ENCODE measurements around the gene PAQR4.

PAQR4 gene

DNA sequence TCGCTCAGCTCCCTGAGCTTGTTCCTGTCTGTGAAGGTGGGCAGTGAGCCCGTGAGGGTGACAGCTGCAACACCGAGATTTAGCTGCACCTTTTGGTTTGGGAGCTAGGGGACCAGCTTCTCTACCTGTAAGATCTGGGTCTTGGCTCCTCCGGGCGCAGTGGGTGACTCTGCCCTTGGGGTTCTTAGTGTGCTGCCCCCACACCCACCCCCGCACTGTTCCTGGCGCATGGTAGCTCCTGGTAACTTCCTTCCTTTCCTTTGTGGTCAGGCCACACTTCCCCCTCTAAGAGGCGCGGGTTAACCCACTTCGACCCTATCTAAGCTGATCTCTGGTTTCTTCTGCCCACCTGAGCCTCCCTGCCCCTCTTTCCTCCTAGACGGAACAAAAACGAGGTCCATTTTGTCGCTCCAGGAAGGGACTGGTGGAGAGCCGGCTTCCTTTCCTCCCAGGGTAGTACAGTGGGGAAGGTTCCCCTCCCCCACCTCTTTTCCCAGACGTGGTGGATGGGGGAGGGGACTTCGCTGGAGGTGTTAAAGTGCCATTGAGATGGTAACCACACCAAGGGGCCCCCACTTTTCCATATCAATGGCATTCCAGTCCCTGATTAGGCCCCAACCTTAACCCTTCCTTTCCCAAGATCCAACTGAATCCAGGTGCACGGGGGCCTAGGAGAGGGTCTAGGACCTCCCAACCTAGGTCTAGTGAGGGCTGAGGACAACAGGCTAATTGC is 39.0 kb downstream of the PAQR4 start:
- no peaks in the 10 kb centered on the region for H4K20me1 ChIP-seq (ENCODE audit: insufficient read depth, low read length)
- H3K4me2 ChIP-seq (ENCODE audit: low read depth, low read length): no peak overlapping the region
- no peaks in the 10 kb centered on the region for H3K9me3 ChIP-seq (replicated peaks; ENCODE audit: insufficient read depth, low read length)
- TF ChIP-seq EZH2 (optimal IDR thresholded peaks at IDR 0.05; ENCODE audit: low read depth, low read length): no peak
- DNase-seq: no peak
- H3K9ac ChIP-seq (ENCODE audit: low read length): no peak overlapping the region
- H3K4me3 ChIP-seq (ENCODE audit: low read length): no peak overlapping the region
- H3K27me3 ChIP-seq (replicated peaks; ENCODE audit: insufficient read depth, low read length): peaks cover 57% of the 10 kb centered on the region
- no peak overlapping the region for H3K27ac ChIP-seq (ENCODE audit: low read length)
- H3F3A ChIP-seq (ENCODE audit: insufficient read depth, low read length): peaks cover 3% of the 10 kb centered on the region; the same call in 1 of the 2 replicates
- no peaks in the 10 kb centered on the region for H3K79me2 ChIP-seq (ENCODE audit: low read length)
- H3K9me2 ChIP-seq (replicated peaks; ENCODE audit: insufficient read depth, low read length): no peaks in the 10 kb centered on the region
- no peaks in the 10 kb centered on the region for H3K36me3 ChIP-seq (replicated peaks; ENCODE audit: insufficient read depth, low read length)
- H3K4me1 ChIP-seq (ENCODE audit: low read length): peaks cover 17% of the 10 kb centered on the region
- no peak overlapping the region for H2AFZ ChIP-seq (ENCODE audit: low read length)

GRCh38 chr16:3008690-3009037 is 39.5 kb downstream of the PAQR4 start:
- Histone ChIP-seq H3K27ac (ENCODE audit: low read length) (no peak overlapping the region), H4K20me1 (ENCODE audit: insufficient read depth, low read length) (no peaks in the 10 kb centered on the region), H3K27me3 (replicated peaks; ENCODE audit: insufficient read depth, low read length) (peaks cover 63% of the 10 kb centered on the region), H3K4me3 (ENCODE audit: low read length) (no peak overlapping the region), H3K9me3 (replicated peaks; ENCODE audit: insufficient read depth, low read length) (no peaks in the 10 kb centered on the region), H3K4me2 (ENCODE audit: low read depth, low read length) (no peak overlapping the region), H3F3A (ENCODE audit: insufficient read depth, low read length) (peaks cover 3% of the 10 kb centered on the region; the same call in 1 of the 2 replicates), H2AFZ (ENCODE audit: low read length) (no peak overlapping the region), H3K79me2 (ENCODE audit: low read length) (no peaks in the 10 kb centered on the region), H3K36me3 (replicated peaks; ENCODE audit: insufficient read depth, low read length) (no peaks in the 10 kb centered on the region), H3K9me2 (replicated peaks; ENCODE audit: insufficient read depth, low read length) (no peaks in the 10 kb centered on the region), H3K9ac (ENCODE audit: low read length) (no peak overlapping the region), H3K4me1 (ENCODE audit: low read length) (peaks cover 17% of the 10 kb centered on the region)
- DNase-seq: no peak
- no peak for TF ChIP-seq EZH2 (optimal IDR thresholded peaks at IDR 0.05; ENCODE audit: low read depth, low read length)
- TF ChIP-seq EZH2phosphoT487 (IDR thresholded peaks at IDR 0.05; ENCODE audit: low read length): no peak
- TF ChIP-seq CTCF (IDR thresholded peaks at IDR 0.05; ENCODE audit: low read length): no peak

- Histone ChIP-seq H3K9ac (ENCODE audit: low read length) (no peak overlapping the region), H4K20me1 (ENCODE audit: insufficient read depth, low read length) (no peaks in the 10 kb centered on the region), H2AFZ (ENCODE audit: low read length) (no peak overlapping the region), H3K79me2 (ENCODE audit: low read length) (no peaks in the 10 kb centered on the region), H3K9me2 (replicated peaks; ENCODE audit: insufficient read depth, low read length) (no peaks in the 10 kb centered on the region), H3F3A (ENCODE audit: insufficient read depth, low read length) (peaks cover 3% of the 10 kb centered on the region; the same call in 1 of the 2 replicates), H3K27ac (ENCODE audit: low read length) (no peak overlapping the region), H3K4me1 (ENCODE audit: low read length) (peaks cover 17% of the 10 kb centered on the region), H3K27me3 (replicated peaks; ENCODE audit: insufficient read depth, low read length) (peaks cover 74% of the 10 kb centered on the region), H3K36me3 (replicated peaks; ENCODE audit: insufficient read depth, low read length) (no peaks in the 10 kb centered on the region), H3K4me3 (ENCODE audit: low read length) (no peak overlapping the region), H3K9me3 (replicated peaks; ENCODE audit: insufficient read depth, low read length) (no peaks in the 10 kb centered on the region), H3K4me2 (ENCODE audit: low read depth, low read length) (no peak overlapping the region)
- DNase-seq: no peak
- TF ChIP-seq EZH2 (optimal IDR thresholded peaks at IDR 0.05; ENCODE audit: low read depth, low read length) (no peak), CTCF (IDR thresholded peaks at IDR 0.05; ENCODE audit: low read length) (no peak), EZH2phosphoT487 (IDR thresholded peaks at IDR 0.05; ENCODE audit: low read length) (no peak)
These were observed 40.6 kb downstream of the PAQR4 start for GRCh38 chr16:3009568-3010390.
